Measurements from ENCODE around the gene DVL2.

The DVL2 gene

GRCh38 chr17:7176107-7176840 lies 58.0 kb downstream of the DVL2 start (continued):
- TF ChIP-seq ELK4 (IDR thresholded peaks at IDR 0.05; ENCODE audit: borderline replicate concordance, low read depth, low read length) (no peak), ZNF645 (tag by site-specific recombination; IDR thresholded peaks at IDR 0.05) (peak; percentile 93), YY1 (tag by site-specific recombination; IDR thresholded peaks at IDR 0.05) (no peak), ZNF513 (tag by site-specific recombination; IDR thresholded peaks at IDR 0.05) (no peak), ZNF121 (tag by site-specific recombination; IDR thresholded peaks at IDR 0.05) (no peak), ZNF670 (tag by site-specific recombination; IDR thresholded peaks at IDR 0.05; ENCODE audit: low read depth) (peak; percentile 9; the same call in 1 of the 2 replicates), ZNF596 (tag by site-specific recombination; IDR thresholded peaks at IDR 0.05) (no peak), ZNF391 (tag by site-specific recombination; IDR thresholded peaks at IDR 0.05; ENCODE audit: borderline replicate concordance, low read depth) (no peak; the same call in 1 of the 2 replicates), GLIS1 (tag by site-specific recombination; IDR thresholded peaks at IDR 0.05) (no peak; the same call in 1 of the 2 replicates), ZNF792 (tag by site-specific recombination; IDR thresholded peaks at IDR 0.05) (no peak), ZBTB10 (tag by site-specific recombination; IDR thresholded peaks at IDR 0.05) (0 out of 2 replicates have a peak, but pooled peaks have one; percentile 33), ZNF169 (tag by site-specific recombination; IDR thresholded peaks at IDR 0.05) (peak; percentile 83; the same call in 1 of the 2 replicates), ZNF341 (tag by site-specific recombination; IDR thresholded peaks at IDR 0.05; ENCODE audit: low read depth) (no peak), ZNF112 (tag by site-specific recombination; IDR thresholded peaks at IDR 0.05) (peak; percentile 42; the same call in 1 of the 2 replicates), ZNF248 (tag by site-specific recombination; IDR thresholded peaks at IDR 0.05) (no peak), ZNF785 (tag by site-specific recombination; IDR thresholded peaks at IDR 0.05) (peak; percentile 63; the same call in 1 of the 2 replicates), ZFP37 (tag by site-specific recombination; IDR thresholded peaks at IDR 0.05) (no peak), ZSCAN4 (tag by site-specific recombination; IDR thresholded peaks at IDR 0.05) (peak; percentile 71; the same call in 1 of the 2 replicates), ZBTB1 (tag by site-specific recombination; IDR thresholded peaks at IDR 0.05) (no peak), ZBTB7A (tag by site-specific recombination; IDR thresholded peaks at IDR 0.05; ENCODE audit: low read depth) (peak; percentile 62; the same call in 1 of the 2 replicates), ZNF747 (tag by site-specific recombination; IDR thresholded peaks at IDR 0.05) (no peak), ZSCAN30 (tag by site-specific recombination; IDR thresholded peaks at IDR 0.05) (no peak), ZNF26 (tag by site-specific recombination; IDR thresholded peaks at IDR 0.05) (no peak), ZNF157 (tag by site-specific recombination; IDR thresholded peaks at IDR 0.05) (no peak), ZNF621 (tag by site-specific recombination; IDR thresholded peaks at IDR 0.05) (no peak), ZNF704 (tag by site-specific recombination; IDR thresholded peaks at IDR 0.05) (no peak), ZNF561 (tag by site-specific recombination; IDR thresholded peaks at IDR 0.05; ENCODE audit: borderline replicate concordance) (no peak), ZNF830 (tag by site-specific recombination; IDR thresholded peaks at IDR 0.05; ENCODE audit: low read depth) (no peak), ZNF701 (tag by site-specific recombination; IDR thresholded peaks at IDR 0.05) (peak; percentile 73), ZNF473 (tag by site-specific recombination; IDR thresholded peaks at IDR 0.05) (peak; percentile 63)

Data from HEK293 (cell line).